SU-DHL-6 (cell line): ENCODE measurements around the gene CMA1.

ENCODE experiments used
- CTCF ChIP-seq: fragments of 200-600 bp; sonication (generic); IDR thresholded peaks from one replicate; pipeline ENCODE4 v1.5.1; 2017; ENCODE audit warnings: antibody characterized with exemption, mild to moderate bottlenecking, low read length, moderate library complexity; ENCODE audit not compliant: insufficient read depth, poor library complexity, severe bottlenecking
- EZH2phosphoT487 ChIP-seq: fragments of 200-600 bp; sonication (generic), shearing (Covaris generic); conservative IDR thresholded peaks from 2 replicates; pipeline ENCODE4 v1.6.1; 2018; ENCODE audit warnings: mild to moderate bottlenecking, antibody characterized with exemption, low read length, moderate library complexity, mixed read lengths

DNA sequence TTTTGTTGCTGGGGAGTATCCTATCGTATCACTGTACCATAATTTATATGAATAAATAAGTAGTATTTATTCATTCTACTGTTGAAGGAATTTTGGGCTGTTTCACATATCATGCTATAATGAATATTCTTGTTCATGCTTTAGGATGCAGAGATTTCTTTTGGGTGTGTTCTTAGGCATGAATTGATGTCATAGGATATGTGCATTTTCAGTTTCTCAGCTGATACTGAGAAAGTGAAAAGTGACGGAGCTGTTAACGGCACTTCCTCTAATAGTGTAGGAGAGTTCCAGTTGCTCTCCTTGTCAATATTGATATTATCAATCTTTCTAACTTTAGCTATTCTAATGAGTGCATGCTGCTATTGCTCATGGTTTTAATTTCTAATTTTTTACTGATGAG, 42.3 kb downstream of the CMA1 start:
- TF ChIP-seq CTCF (no peak), EZH2phosphoT487 (no peak)
